CD4-positive, alpha-beta T cell treated with Interleukin-1 beta for 1 hour (primary cell): Measurements from ENCODE around the gene PCDHA1.
"Not testable (repeated sequence)": the region's sequence is repeated elsewhere in the genome, so short reads cannot be mapped to it uniquely, and the experiment has no call there.

Experiments
- DNase-seq, 2 donors: peaks; one replicate each; pipeline ENCODE4 v3.0.0-alpha.2; 2020 to 2022

PCDHA1 gene

DNA sequence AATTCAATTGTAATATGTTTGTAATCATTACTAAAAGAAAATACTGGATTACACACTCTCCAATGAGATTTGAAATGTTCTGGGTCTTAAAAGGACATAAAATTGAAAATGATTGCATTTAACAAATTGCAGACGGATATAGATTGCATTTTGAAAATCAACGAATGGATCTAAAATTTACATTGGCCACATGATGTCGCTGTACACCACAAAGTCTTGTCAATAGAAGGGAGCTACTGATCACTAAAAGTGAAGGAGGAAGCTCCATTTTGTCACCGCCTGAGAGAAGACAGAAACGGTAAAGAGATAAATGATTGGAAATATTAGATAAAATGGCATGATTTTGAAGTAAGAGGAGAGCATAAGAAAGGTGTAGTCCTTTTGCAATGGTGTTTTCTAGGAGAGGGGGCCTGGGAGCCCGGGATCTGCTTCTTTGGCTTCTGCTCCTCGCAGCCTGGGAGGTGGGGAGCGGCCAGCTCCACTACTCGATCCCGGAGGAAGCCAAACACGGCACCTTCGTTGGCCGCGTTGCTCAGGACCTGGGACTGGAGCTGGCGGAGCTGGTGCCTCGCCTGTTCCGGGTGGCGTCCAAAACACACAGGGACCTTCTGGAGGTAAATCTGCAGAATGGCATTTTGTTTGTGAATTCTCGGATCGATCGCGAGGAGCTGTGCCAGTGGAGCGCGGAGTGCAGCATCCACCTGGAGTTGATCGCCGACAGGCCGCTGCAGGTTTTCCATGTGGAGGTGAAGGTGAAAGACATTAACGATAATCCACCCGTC lies at the start of gene PCDHA1:
Gene PCDHA1, plus strand, starts transcription at position 236 of the 782 bp plus-strand sequence.
- DNase-seq: no peak

GRCh38 chr5:140737486-140737885 lies 48.5 kb upstream of the PCDHA1 start:
- DNase-seq: no peak

DNA sequence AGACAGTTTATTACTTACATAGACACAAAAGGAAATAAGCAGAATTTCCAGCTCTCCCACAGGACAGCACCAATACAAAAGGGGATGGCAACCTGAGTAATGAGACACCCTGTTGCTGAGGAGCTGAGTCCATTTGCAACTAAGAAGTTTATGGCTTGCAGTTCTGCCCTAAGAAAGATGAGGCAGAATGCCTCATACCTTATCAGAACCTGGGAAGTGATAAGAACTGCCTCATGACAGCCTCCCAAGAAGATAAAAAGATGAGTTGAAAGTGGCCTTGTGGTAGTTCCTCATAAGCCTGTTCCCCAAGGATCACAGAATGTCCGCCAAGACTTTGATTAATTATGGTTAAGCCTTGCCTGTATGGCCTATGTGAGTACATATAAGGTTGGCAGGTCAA lies 44.0 kb upstream of the PCDHA1 start:
- no peak for DNase-seq

- DNase-seq: no peak
These were observed 32.4 kb upstream of the PCDHA1 start for GRCh38 chr5:140753561-140753960.

- no peak for DNase-seq
These were observed 21.6 kb upstream of the PCDHA1 start for GRCh38 chr5:140764177-140764973.

GRCh38 chr5:140767444-140767843 lies 18.5 kb upstream of the PCDHA1 start:
- DNase-seq: no peak

DNA sequence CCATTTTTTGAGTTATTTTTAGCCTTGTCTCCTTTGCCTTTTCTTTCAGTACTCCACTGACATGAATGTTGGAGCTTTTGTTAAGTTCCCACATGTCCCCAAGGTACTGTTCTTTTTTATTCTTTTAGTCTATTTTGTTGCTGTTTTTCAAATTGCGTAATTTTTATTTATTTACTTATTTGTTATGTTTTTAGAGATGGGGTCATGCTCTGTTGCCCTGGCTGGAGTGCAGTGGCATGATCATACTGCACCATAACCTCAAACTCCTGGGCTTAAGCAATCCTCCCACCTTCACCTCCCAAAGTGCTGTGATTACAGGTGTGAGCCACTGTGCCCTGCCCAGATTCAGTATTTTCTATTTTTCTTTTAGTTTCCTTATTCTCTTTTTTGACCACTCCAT lies 5.4 kb upstream of the PCDHA1 start:
- no peak for DNase-seq

DNA sequence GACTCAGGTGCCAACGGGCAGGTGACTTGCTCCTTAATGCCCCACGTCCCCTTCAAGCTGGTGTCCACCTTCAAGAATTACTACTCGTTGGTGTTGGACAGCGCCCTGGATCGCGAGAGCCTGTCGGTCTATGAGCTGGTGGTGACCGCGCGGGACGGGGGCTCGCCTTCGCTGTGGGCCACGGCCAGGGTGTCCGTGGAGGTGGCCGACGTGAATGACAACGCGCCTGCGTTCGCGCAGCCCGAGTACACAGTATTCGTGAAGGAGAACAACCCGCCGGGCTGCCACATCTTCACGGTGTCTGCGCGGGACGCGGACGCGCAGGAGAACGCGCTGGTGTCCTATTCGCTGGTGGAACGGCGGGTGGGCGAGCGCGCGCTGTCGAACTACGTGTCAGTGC lies 1.5 kb downstream of the PCDHA1 start:
- not testable (repeated sequence) for DNase-seq

GRCh38 chr5:140787849-140788504 lies 2.0 kb downstream of the PCDHA1 start:
- not testable (repeated sequence) for DNase-seq

DNA sequence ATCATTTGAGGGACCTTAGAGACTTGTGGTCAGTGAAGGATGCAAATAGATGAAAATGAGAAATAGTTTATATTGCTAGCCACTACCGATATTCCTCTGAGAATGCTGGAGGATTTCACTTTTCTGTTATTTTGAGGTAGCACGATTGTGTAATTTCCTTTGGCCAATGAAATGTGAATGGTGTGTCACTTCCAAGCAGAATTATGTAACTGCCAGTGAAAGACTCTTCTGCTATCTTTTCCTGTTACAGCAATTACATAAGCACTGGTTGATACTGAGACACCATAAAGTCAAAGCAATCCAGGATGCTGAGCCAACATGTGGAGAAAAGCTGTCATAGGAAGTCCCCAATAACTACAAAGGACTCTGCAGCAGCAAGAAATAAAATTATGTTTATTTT lies 5.1 kb downstream of the PCDHA1 start:
- DNase-seq: no peak

DNA sequence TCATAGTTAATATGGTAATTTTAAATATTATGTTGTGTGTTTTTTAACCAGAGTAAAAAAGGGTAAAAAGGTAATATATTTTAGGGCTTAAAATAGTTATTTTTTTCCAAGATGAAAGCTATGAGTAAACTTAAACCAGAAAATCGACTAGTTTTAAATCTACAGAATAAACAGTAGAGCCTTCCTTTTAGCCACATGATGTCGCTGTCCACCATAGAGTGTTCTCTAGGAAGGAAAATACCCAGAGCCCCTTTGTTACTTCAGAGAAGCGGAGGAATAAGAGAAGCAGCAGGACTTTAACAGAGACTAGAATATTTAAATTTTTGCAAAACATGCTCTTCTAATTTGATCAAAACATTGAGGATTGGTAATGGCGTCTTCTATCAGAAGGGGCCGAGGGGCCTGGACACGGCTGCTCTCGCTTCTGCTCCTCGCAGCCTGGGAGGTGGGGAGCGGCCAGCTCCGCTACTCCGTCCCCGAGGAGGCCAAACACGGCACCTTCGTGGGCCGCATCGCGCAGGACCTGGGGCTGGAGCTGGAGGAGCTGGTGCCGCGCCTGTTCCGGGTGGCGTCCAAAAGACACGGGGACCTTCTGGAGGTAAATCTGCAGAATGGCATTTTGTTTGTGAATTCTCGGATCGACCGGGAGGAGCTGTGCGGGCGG lies 8.8 kb downstream of the PCDHA1 start, which contains the start of gene PCDHA2:
Gene PCDHA2, plus strand, starts transcription at position 258 of the 664 bp plus-strand sequence.
- DNase-seq: no peak

GRCh38 chr5:140795259-140795641 lies 9.3 kb downstream of the PCDHA1 start:
- no peak for DNase-seq

DNA sequence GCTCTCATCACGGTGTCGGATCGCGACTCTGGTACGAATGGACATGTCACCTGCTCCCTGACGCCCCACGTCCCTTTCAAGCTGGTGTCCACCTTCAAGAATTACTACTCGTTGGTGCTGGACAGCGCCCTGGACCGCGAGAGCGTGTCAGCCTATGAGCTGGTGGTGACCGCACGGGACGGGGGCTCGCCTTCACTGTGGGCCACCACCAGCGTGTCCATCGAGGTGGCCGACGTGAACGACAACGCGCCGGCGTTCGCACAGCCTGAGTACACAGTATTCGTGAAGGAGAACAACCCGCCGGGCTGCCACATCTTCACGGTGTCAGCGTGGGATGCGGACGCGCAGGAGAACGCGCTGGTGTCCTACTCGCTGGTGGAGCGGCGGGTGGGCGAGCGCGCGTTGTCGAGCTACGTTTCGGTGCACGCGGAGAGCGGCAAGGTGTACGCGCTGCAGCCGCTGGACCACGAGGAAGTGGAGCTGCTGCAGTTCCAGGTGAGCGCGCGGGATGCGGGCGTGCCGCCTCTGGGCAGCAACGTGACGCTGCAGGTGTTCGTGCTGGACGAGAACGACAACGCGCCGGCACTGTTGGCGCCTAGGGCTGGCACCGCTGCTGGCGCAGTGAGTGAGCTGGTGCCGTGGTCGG lies 10.3 kb downstream of the PCDHA1 start:
- DNase-seq: not testable (repeated sequence)

DNA sequence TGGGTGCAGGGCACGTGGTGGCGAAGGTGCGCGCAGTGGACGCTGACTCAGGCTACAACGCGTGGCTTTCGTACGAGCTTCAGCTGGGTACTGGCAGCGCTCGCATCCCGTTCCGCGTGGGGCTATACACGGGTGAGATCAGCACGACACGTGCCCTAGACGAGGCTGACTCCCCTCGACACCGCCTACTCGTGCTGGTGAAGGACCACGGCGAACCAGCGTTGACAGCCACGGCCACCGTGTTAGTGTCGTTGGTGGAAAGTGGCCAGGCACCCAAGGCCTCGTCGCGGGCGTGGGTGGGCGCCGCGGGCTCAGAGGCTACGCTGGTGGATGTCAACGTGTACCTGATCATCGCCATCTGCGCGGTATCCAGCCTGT lies 10.8 kb downstream of the PCDHA1 start:
- DNase-seq: no peak

- no peak for DNase-seq
These were observed 15.0 kb downstream of the PCDHA1 start, which contains the start of gene PCDHA3 for GRCh38 chr5:140800816-140801493. TSS of gene PCDHA3 (plus strand) at chr5:140801057.

DNA sequence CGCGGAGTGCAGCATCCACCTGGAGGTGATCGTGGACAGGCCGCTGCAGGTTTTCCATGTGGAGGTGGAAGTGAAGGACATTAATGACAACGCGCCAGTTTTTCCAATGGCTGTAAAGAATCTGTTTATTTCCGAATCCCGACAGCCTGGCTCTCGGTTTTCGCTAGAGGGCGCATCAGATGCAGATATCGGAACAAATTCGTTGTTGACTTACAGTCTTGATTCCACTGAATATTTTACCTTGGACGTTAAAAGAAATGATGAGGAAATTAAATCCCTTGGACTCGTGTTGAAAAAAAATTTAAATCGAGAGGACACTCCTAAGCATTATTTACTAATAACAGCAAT lies 15.5 kb downstream of the PCDHA1 start:
- no peak for DNase-seq

- not testable (repeated sequence) for DNase-seq
These were observed 16.4 kb downstream of the PCDHA1 start for GRCh38 chr5:140802381-140802780.

DNA sequence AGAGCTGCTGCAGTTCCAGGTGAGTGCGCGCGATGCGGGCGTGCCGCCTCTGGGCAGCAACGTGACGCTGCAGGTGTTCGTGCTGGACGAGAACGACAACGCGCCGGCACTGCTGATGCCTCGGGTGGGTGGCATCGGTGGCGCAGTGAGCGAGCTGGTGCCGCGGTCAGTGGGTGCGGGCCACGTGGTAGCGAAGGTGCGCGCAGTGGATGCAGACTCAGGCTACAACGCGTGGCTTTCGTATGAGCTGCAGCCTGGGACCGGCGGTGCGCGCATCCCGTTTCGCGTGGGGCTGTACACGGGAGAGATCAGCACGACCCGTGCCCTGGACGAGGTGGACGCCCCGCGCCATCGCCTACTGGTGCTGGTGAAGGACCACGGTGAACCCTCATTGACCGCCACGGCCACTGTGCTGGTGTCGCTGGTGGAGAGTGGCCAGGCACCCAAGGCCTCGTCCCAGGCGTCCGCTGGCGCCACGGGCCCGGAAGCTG lies 16.9 kb downstream of the PCDHA1 start:
- no peak for DNase-seq

DNA sequence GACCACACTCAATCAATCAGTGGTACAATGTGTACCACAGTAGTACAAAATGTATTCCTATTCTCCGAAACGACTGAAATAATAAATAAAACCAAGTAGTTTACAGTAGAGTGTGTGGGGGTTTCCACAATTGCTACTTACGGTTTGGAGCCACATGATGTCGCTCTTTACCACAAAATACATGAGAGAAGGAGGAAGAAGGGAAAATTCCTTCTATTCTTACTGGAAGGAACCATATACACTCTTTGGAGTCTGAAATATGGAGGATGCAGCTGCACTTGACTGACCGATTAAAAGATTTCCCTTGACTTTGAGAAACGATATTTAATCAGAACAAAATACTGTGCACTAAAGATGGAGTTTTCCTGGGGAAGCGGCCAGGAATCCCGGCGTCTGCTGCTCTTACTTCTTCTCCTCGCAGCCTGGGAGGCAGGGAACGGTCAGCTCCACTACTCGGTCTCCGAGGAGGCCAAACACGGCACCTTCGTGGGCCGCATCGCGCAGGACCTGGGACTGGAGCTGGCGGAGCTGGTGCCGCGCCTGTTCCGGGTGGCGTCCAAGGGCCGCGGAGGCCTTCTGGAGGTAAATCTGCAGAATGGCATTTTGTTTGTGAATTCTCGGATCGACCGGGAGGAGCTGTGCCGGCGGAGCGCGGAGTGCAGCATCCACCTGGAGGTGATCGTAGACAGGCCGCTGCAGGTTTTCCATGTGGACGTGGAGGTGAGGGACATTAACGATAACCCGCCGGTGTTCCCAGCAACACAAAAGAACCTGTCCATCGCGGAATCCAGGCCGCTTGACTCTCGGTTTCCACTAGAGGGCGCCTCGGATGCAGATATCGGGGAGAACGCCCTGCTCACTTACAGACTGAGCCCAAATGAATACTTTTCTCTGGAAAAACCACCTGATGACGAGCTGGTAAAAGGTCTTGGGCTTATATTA lies 21.2 kb downstream of the PCDHA1 start, which contains the start of gene PCDHA4:
Gene PCDHA4, plus strand, starts transcription at position 235 of the 942 bp plus-strand sequence.
- DNase-seq: no peak

DNA sequence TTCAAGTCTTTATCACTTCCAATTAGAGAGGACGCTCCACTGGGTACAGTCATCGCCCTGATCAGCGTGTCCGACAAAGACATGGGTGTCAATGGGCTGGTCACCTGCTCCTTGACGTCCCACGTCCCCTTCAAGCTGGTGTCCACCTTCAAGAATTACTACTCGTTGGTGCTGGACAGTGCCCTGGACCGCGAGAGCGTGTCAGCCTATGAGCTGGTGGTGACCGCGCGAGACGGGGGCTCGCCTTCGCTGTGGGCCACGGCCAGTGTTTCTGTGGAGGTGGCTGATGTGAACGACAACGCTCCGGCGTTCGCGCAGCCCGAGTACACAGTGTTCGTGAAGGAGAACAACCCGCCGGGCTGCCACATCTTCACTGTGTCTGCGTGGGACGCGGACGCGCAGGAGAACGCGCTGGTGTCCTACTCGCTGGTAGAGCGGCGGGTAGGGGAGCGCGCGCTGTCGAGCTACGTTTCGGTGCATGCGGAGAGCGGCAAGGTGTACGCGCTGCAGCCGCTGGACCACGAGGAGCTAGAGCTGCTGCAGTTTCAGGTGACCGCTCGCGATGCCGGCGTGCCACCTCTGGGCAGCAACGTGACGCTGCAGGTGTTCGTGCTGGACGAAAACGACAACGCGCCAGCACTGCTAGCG lies 22.4 kb downstream of the PCDHA1 start:
- not testable (repeated sequence) for DNase-seq
